Mesodermal cell (in vitro differentiated cells): ENCODE measurements around the gene TRAPPC12.

Experiments
- H3K27ac ChIP-seq: 2 replicates; pipeline ENCODE4 v1.7.0; 2013; ENCODE audit warnings: mild to moderate bottlenecking, low read depth, low read length, moderate library complexity; ENCODE audit not compliant: severe bottlenecking
- H3K36me3 ChIP-seq: 2 replicates; pipeline ENCODE4 v1.7.1; 2013; ENCODE audit warnings: mild to moderate bottlenecking, low read length, moderate library complexity; ENCODE audit not compliant: control insufficient read depth, insufficient read depth
- H3K4me1 ChIP-seq: one replicate; pipeline ENCODE4 v1.7.1; 2013; ENCODE audit warnings: mild to moderate bottlenecking, low read length; ENCODE audit not compliant: insufficient read depth, control insufficient read depth, poor library complexity, severe bottlenecking
- H3K4me3 ChIP-seq: 2 replicates; pipeline ENCODE4 v1.7.0; 2013; ENCODE audit warnings: low read length, control low read depth, mild to moderate bottlenecking; ENCODE audit not compliant: insufficient read depth, poor library complexity, severe bottlenecking; ENCODE audit errors: extremely low read depth
- H3K9me3 ChIP-seq: 2 replicates; pipeline ENCODE4 v1.7.1; 2013; ENCODE audit warnings: mild to moderate bottlenecking, low read length, moderate library complexity; ENCODE audit not compliant: control insufficient read depth
- WGBS, 2 experiments: methylation state at CpG; one replicate each; pipeline ENCODE4 v1.1.5; 2013; ENCODE audit warnings: missing lambda C conversion rate in 2 of 2; ENCODE audit not compliant: insufficient coverage in 2 of 2; 5-methylcytosine and 5-hydroxymethylcytosine counted together

TRAPPC12 gene

GRCh38 chr2:3462493-3463104 is 83.1 kb downstream of the TRAPPC12 start:
- 85 to 95% methylated on average over 9 of the region's 10 CpGs for WGBS, 2 experiments
- Histone ChIP-seq H3K36me3 (peaks cover 26% of the 10 kb centered on the region), H3K9me3 (no peaks in the 10 kb centered on the region), H3K27ac (no peak overlapping the region), H3K4me1 (peaks cover 21% of the 10 kb centered on the region), H3K4me3 (no peak overlapping the region)

- Histone ChIP-seq H3K27ac (no peak overlapping the region), H3K4me1 (peaks cover 21% of the 10 kb centered on the region), H3K36me3 (peaks cover 21% of the 10 kb centered on the region), H3K9me3 (no peaks in the 10 kb centered on the region), H3K4me3 (no peak overlapping the region)
- WGBS, 2 experiments = 95 to 96% methylated on average over 19 to 24 of the region's 25 CpGs
Measured at GRCh38 chr2:3463186-3463835, 83.8 kb downstream of the TRAPPC12 start.

- Histone ChIP-seq H3K4me1 (peaks cover 21% of the 10 kb centered on the region), H3K27ac (no peak overlapping the region), H3K4me3 (no peak overlapping the region), H3K36me3 (peaks cover 23% of the 10 kb centered on the region), H3K9me3 (no peaks in the 10 kb centered on the region)
- WGBS, 2 experiments = 94 to 95% methylated on average over 7 to 12 of the region's 13 CpGs
Measured at GRCh38 chr2:3463944-3464343, 84.5 kb downstream of the TRAPPC12 start.

GRCh38 chr2:3464401-3465005 is 85.0 kb downstream of the TRAPPC12 start:
- Histone ChIP-seq H3K9me3 (no peaks in the 10 kb centered on the region), H3K4me3 (no peak overlapping the region), H3K36me3 (peaks cover 25% of the 10 kb centered on the region), H3K4me1 (peaks cover 21% of the 10 kb centered on the region), H3K27ac (no peak overlapping the region)
- 97 to 98% methylated on average over 19 to 21 of the region's 21 CpGs for WGBS, 2 experiments

- peaks cover 31% of the 10 kb centered on the region for H3K36me3 ChIP-seq
- H3K4me3 ChIP-seq = no peak overlapping the region
- H3K27ac ChIP-seq = peak overlapping the region; percentile 68
- WGBS, 2 experiments = 93 to 95% methylated on average over 20 to 24 of the region's 28 CpGs
- peaks cover 27% of the 10 kb centered on the region for H3K4me1 ChIP-seq
- no peaks in the 10 kb centered on the region for H3K9me3 ChIP-seq
Measured at GRCh38 chr2:3465328-3465727, 85.8 kb downstream of the TRAPPC12 start.

GRCh38 chr2:3465844-3466481 is 86.5 kb downstream of the TRAPPC12 start:
- Histone ChIP-seq H3K27ac (peak overlapping the region; percentile 68), H3K9me3 (no peaks in the 10 kb centered on the region), H3K4me1 (peaks cover 31% of the 10 kb centered on the region), H3K36me3 (peaks cover 35% of the 10 kb centered on the region), H3K4me3 (no peak overlapping the region)
- WGBS, 2 experiments = 78 to 81% methylated on average over 9 to 12 of the region's 13 CpGs

GRCh38 chr2:3466482-3466863 is 87.0 kb downstream of the TRAPPC12 start:
- H3K4me3 ChIP-seq = no peak overlapping the region
- H3K9me3 ChIP-seq = no peaks in the 10 kb centered on the region
- 88 to 96% methylated on average over 9 of the region's 9 CpGs for WGBS, 2 experiments
- peaks cover 34% of the 10 kb centered on the region for H3K36me3 ChIP-seq
- H3K27ac ChIP-seq = peak overlapping the region; percentile 68
- H3K4me1 ChIP-seq = peaks cover 31% of the 10 kb centered on the region

- H3K4me1 ChIP-seq = peaks cover 31% of the 10 kb centered on the region
- no peak overlapping the region for H3K27ac ChIP-seq
- 93 to 94% methylated on average over 13 to 14 of the region's 14 CpGs for WGBS, 2 experiments
- H3K36me3 ChIP-seq = peaks cover 36% of the 10 kb centered on the region
- H3K9me3 ChIP-seq = no peaks in the 10 kb centered on the region
- no peak overlapping the region for H3K4me3 ChIP-seq
Measured at GRCh38 chr2:3466966-3467365, 87.5 kb downstream of the TRAPPC12 start.

- H3K27ac ChIP-seq = no peak overlapping the region
- no peak overlapping the region for H3K4me3 ChIP-seq
- WGBS, 2 experiments = 94 to 97% methylated on average over 14 to 15 of the region's 15 CpGs
- peaks cover 40% of the 10 kb centered on the region for H3K36me3 ChIP-seq
- H3K9me3 ChIP-seq = no peaks in the 10 kb centered on the region
- peaks cover 31% of the 10 kb centered on the region for H3K4me1 ChIP-seq
Measured at GRCh38 chr2:3467654-3468053, 88.2 kb downstream of the TRAPPC12 start.

GRCh38 chr2:3468296-3468988 is 88.9 kb downstream of the TRAPPC12 start:
- Histone ChIP-seq H3K27ac (no peak overlapping the region), H3K36me3 (peaks cover 44% of the 10 kb centered on the region), H3K4me1 (peaks cover 31% of the 10 kb centered on the region), H3K4me3 (no peak overlapping the region), H3K9me3 (no peaks in the 10 kb centered on the region)
- WGBS, 2 experiments = 93 to 96% methylated on average over 23 to 26 of the region's 31 CpGs
